GM19468 (cell line): Measurements from ENCODE around the gene AGAP1.
"Not testable (repeated sequence)": the region's sequence is repeated elsewhere in the genome, so short reads cannot be mapped to it uniquely, and the experiment has no call there.

Experiments used
- ATAC-seq: cut with Tn5 transposase; IDR thresholded peaks from one replicate; pipeline ENCODE4 v1.9.1; 2021; ENCODE audit warnings: mild to moderate bottlenecking, moderate library complexity, moderate number of reproducible peaks; ENCODE audit not compliant: unreplicated experiment; ENCODE audit errors: extremely low read depth

Gene AGAP1

DNA sequence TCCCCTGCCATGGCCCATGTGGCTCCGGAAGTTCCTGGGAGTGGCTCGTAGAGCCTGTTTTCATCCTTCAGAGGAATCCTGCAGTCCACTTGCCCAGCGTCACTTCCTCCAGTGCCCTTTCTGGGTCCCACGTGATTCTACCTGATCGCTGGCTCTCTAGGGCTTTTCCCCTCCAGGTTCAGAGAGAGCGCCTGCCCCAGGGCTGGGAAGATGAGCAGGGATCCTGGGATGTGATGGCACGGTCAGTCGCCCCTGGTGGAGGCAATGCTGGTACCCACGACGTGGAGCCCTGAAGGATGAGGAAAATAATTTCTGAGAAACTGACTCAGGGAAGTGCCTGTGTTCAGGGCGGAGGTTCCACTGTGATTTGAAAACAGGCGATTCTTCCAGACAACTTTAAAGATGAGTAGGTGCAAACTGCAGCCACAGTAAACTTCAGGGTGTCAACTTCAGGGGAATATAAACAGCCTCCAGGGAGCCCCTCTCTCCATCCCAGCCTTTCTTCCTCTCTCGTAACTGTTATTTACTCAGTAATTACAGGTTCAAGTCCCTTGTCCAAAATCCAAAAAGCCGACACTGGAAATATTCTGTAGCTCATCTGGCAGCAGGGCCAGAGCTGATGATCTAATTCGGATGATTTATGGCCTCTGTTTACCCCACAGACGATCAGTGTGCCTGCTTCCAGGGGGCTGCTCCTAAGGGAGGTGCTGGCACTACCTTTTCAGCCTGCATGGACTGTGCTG lies 105.9 kb downstream of the AGAP1 start:
- ATAC-seq, result no peak

- ATAC-seq, result no peak
Measured at GRCh38 chr2:235600406-235600805, 106.6 kb downstream of the AGAP1 start.

GRCh38 chr2:235600926-235601325 lies 107.1 kb downstream of the AGAP1 start:
- ATAC-seq, result no peak

GRCh38 chr2:235601960-235602704 lies 108.3 kb downstream of the AGAP1 start:
- no peak for ATAC-seq

- ATAC-seq, result not testable (repeated sequence)
Measured at GRCh38 chr2:235602971-235603370, 109.1 kb downstream of the AGAP1 start.

DNA sequence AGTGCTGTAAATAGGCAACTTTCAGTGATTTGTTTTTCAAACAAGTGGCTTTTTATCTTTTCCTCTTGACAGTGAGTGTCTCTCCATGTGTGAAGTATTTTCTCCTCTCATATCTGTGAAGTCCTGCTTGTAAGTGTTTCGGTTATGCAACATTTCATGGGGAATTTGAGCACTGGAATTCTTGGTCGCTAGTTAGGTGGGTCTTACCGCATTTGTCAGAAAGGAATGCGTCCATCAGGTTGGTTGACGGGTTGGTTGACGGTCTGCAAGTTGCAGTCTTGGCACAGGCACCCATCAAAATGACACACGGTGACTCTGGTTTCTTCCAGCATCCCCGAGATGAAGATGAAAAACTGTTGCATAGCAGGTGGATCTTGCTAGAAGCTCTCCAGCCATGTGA lies 109.8 kb downstream of the AGAP1 start:
- ATAC-seq, result no peak

DNA sequence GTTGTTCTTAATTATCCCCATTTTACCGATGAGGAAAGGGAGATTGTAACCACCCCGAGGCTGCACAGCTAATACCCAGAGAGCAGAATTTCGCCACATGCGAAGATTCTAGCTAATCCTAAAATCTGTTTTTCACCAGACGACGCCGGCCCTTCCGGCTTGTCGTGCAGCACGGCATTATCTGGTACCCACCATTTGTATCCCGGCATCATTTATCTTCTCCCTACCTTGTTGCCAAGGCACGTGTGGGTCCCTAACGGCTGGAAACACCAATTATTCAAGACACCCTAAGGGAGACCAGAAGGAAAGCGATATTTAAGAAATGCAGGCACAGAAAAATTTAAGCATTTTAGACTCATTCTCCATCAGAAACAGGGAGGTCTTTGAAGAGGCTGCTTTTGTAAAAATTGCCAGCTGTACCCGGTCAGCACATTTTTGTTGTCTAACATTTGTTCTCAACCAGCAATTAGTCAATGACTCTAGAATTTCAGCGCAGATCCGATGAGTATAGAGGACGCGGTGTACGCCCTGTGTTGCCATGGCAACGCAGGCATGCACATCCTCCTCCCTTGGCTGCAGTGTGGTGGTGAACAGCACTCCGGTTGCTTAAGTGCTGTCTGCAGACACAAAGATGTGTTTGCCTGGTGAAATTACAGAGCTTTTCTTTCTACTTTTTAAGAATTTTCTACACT lies 111.6 kb downstream of the AGAP1 start:
- no peak for ATAC-seq

- ATAC-seq, result no peak
Measured at GRCh38 chr2:235606004-235606715, 112.3 kb downstream of the AGAP1 start.

GRCh38 chr2:235607546-235608199 lies 113.8 kb downstream of the AGAP1 start:
- ATAC-seq, result no peak

GRCh38 chr2:235608200-235608887 lies 114.5 kb downstream of the AGAP1 start:
- ATAC-seq, result no peak

GRCh38 chr2:235609321-235609720 lies 115.5 kb downstream of the AGAP1 start:
- no peak for ATAC-seq

DNA sequence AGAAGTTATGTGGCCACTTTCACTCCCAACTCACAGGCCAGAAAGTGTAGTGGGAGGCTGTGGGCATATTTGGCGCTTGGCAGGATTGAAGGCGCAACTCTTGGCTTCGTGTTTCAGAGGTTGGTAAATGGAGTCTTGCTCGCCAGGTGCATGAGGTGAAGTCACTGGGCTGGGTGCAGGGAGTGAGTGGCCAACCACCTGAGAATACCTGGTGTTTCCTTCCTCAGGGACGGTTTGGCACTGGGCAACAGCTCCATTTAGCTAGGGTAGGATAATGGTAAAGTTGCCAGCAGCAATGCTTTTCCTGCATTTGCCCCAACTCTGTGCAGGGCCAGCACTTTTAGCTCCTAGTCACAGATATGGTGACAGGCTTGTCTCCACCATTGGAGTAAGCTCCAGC lies 115.9 kb downstream of the AGAP1 start:
- no peak for ATAC-seq

- ATAC-seq, result no peak
Measured at GRCh38 chr2:235610696-235611257, 116.9 kb downstream of the AGAP1 start.

DNA sequence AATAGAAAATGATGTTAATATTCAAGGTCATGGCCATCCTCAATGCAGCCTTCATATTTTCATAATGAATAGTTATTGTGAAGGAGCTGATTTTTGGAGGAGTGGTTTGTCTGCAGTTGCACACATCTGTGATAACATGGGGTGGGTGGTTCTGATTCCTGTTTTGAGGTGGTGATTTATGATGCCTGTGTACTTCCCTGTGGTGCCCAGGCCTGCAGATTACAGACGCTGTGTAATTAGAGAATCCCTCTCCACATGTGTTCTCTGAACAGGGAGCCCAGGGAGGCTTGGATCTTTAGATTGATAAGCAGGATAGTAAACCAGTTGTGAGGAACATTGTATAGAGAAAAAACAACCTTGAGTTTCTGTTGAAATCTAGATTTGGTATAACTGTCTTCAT lies 117.5 kb downstream of the AGAP1 start:
- no peak for ATAC-seq

DNA sequence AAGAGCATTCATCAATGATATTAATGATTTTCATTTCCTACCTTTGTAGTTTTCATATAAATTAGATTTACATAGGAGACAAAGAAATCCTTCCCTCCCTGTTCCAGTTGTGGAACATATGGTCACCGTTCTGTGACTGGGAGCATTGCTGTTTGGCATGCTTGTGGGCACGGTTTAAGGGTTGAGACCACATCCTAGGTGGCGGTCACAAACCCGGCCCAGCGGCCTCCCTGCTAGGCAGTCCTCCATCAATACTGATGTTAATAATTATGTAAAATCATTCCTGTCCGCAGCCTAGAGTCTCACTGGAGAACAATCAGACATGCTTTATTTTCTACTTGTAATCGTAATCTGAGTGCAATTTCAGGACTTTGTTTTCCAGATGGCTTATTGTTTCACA lies 117.9 kb downstream of the AGAP1 start:
- ATAC-seq, result no peak

- ATAC-seq, result no peak
Measured at GRCh38 chr2:235612181-235612950, 118.5 kb downstream of the AGAP1 start.

- no peak for ATAC-seq
Measured at GRCh38 chr2:235613649-235614048, 119.8 kb downstream of the AGAP1 start.

- no peak for ATAC-seq
Measured at GRCh38 chr2:235614176-235614860, 120.5 kb downstream of the AGAP1 start.
